ENCODE results near the gene CASP6.
"Not testable (repeated sequence)": the region's sequence is repeated elsewhere in the genome, so short reads cannot be mapped to it uniquely, and the experiment has no call there.

CASP6 gene

DNA sequence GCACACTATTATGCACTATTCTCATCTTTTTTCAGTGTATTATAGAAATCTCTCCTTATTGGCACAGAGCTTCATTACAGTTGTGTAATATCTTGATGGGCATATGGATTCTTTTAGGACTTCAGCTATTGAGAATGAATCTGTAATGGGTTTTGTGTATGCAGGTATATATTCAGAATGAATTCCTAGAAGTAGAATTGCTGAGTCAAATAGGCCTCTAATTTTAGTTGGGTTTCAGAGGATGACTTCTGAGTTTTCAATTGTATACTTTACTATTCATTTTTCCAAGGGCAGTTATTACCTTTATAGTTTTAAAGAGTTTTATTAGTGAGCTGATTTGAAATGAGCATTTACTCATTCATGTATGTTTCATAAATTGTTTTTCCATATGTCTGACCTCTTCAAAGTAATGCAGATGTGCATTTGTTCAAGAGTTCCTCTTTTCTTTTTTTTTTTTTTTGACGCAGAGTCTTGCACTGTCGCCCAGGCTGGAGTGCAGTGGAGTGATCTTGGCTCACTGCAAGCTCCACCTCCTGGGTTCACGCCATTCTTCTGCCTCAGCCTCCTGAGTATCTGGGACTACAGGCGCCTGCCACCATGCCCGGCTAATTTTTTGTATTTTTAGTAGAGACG lies 19.5 kb downstream of the CASP6 start:
- H3K4me1 ChIP-seq (ENCODE audit: control insufficient read depth, insufficient read depth, low read length): no peaks in the 10 kb centered on the region
- peaks cover 4% of the 10 kb centered on the region for H3K36me3 ChIP-seq (ENCODE audit: insufficient read depth, low read length)
- H3K4me2 ChIP-seq (ENCODE audit: low read length): no peak overlapping the region
- H3K27me3 ChIP-seq (ENCODE audit: control insufficient read depth, insufficient read depth, low read length): no peaks in the 10 kb centered on the region
- no peak overlapping the region for H3K9ac ChIP-seq (ENCODE audit: low read depth, low read length)
- no peak overlapping the region for H3K4me3 ChIP-seq (ENCODE audit: low read length)
- no peaks in the 10 kb centered on the region for H3K9me3 ChIP-seq (replicated peaks; ENCODE audit: low read length)

DNA sequence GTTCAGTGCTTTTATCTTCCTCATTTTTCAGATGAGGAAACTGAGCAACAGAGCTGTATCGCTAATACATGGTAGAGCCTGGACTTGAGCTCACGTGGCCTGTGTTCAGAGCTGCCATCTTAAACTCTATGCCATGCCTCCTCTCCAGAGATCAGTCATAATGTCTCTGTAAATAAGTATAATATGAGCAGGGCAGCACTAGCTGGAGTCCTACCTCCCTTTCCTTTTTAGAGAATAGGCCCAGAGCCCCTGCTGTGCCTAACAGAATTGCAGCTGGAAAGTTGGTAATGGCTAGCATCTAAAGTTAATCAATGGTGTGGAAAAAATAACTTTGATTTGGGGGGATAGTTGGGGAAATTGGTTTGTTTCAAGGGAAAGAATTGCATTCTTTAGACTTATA lies 20.4 kb downstream of the CASP6 start:
- no peaks in the 10 kb centered on the region for H3K27me3 ChIP-seq (ENCODE audit: control insufficient read depth, insufficient read depth, low read length)
- no peak overlapping the region for H3K4me3 ChIP-seq (ENCODE audit: low read length)
- H3K9me3 ChIP-seq (replicated peaks; ENCODE audit: low read length): no peaks in the 10 kb centered on the region
- H3K36me3 ChIP-seq (ENCODE audit: insufficient read depth, low read length): peaks cover 4% of the 10 kb centered on the region
- no peak overlapping the region for H3K4me2 ChIP-seq (ENCODE audit: low read length)
- no peaks in the 10 kb centered on the region for H3K4me1 ChIP-seq (ENCODE audit: control insufficient read depth, insufficient read depth, low read length)
- no peak overlapping the region for H3K9ac ChIP-seq (ENCODE audit: low read depth, low read length)

DNA sequence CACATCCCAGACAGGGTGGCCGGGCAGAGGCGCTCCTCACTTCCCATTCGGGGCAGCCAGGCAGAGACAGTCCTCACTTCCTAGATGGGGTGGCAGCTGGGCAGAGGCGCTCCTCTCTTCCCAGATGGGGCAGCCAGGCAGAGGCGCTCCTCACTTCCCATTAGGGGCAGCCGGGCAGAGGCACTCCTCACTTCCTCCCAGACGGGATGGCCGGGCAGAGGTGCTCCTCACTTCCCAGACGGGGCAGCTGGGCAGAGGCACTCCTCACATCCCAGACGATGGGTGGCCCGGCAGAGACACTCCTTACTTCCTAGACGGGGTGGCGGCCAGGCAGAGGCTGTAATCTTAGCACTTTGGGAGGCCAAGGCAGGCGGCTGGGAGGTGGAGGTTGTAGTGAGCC lies 24.3 kb downstream of the CASP6 start:
- H3K4me1 ChIP-seq (ENCODE audit: control insufficient read depth, insufficient read depth, low read length); H3K9ac ChIP-seq (ENCODE audit: low read depth, low read length); H3K4me2 ChIP-seq (ENCODE audit: low read length); H3K27me3 ChIP-seq (ENCODE audit: control insufficient read depth, insufficient read depth, low read length); H3K9me3 ChIP-seq (replicated peaks; ENCODE audit: low read length); H3K36me3 ChIP-seq (ENCODE audit: insufficient read depth, low read length); H3K4me3 ChIP-seq (ENCODE audit: low read length): not testable (repeated sequence)

DNA sequence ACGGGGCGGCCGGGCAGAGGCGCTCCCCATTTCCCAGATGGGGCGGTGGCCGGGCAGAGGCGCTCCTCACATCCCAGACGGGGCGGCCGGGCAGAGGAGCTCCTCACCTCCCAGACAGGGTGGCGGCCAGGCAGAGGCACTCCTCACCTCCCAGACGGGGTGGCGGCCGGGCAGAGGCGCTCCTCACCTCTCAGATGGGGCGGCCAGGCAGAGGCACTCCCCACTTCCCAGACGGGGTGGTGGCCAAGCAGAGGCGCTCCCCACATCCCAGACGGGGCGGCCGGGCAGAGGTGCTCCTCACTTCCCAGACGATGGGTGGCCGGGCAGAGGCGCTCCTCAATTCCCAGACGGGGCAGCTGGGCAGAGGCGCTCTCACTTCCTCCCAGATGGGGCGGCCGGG lies 24.8 kb downstream of the CASP6 start:
- not testable (repeated sequence) for H3K27me3 ChIP-seq (ENCODE audit: control insufficient read depth, insufficient read depth, low read length); H3K9me3 ChIP-seq (replicated peaks; ENCODE audit: low read length); H3K9ac ChIP-seq (ENCODE audit: low read depth, low read length); H3K4me1 ChIP-seq (ENCODE audit: control insufficient read depth, insufficient read depth, low read length); H3K4me3 ChIP-seq (ENCODE audit: low read length); H3K36me3 ChIP-seq (ENCODE audit: insufficient read depth, low read length); H3K4me2 ChIP-seq (ENCODE audit: low read length)

DNA sequence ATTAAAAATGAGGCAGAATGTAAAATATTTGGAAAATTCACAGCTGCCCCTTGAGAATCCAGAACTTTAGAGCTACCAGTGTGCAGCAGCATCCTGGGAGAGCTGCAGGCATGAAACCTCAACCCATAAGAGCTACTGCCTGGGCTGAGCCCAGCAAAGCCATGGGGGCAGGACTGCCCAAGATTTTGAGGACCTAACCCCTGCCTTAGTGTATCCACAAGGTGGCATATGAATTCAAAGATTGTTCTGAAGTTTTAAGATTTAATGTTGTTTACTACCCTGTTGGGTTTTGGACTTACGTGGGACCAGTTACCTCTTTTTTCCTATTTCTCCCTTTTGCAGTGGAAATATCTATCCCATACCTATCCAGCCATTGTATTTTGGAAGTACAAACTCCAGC lies 26.4 kb downstream of the CASP6 start:
- no peaks in the 10 kb centered on the region for H3K4me1 ChIP-seq (ENCODE audit: control insufficient read depth, insufficient read depth, low read length)
- no peak overlapping the region for H3K9ac ChIP-seq (ENCODE audit: low read depth, low read length)
- no peaks in the 10 kb centered on the region for H3K36me3 ChIP-seq (ENCODE audit: insufficient read depth, low read length)
- H3K27me3 ChIP-seq (ENCODE audit: control insufficient read depth, insufficient read depth, low read length): no peaks in the 10 kb centered on the region
- no peak overlapping the region for H3K4me2 ChIP-seq (ENCODE audit: low read length)
- no peak overlapping the region for H3K4me3 ChIP-seq (ENCODE audit: low read length)
- no peaks in the 10 kb centered on the region for H3K9me3 ChIP-seq (replicated peaks; ENCODE audit: low read length)

DNA sequence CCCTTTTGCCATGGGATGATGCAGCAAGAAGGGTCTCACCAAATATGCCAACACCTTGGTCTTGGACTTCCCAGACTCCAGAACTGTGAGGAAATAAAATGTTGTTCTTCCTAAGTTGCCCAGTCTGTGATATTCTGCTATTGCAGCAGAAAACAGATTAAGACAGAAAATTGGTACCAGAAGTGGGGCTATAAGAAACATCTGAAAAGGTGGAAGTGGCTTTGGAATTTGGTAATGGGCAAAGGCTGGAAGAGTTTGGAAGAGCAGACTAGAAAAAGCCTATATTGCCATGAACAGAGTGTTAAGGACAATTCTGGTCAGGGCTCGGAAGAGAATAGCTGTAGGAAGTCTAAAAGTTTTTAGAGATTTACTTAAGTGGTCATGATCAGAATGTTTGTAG lies 27.4 kb downstream of the CASP6 start:
- Histone ChIP-seq H3K4me3 (ENCODE audit: low read length) (no peak overlapping the region), H3K4me2 (ENCODE audit: low read length) (no peak overlapping the region), H3K9ac (ENCODE audit: low read depth, low read length) (no peak overlapping the region), H3K9me3 (replicated peaks; ENCODE audit: low read length) (no peaks in the 10 kb centered on the region), H3K36me3 (ENCODE audit: insufficient read depth, low read length) (no peaks in the 10 kb centered on the region), H3K27me3 (ENCODE audit: control insufficient read depth, insufficient read depth, low read length) (no peaks in the 10 kb centered on the region), H3K4me1 (ENCODE audit: control insufficient read depth, insufficient read depth, low read length) (no peaks in the 10 kb centered on the region)

DNA sequence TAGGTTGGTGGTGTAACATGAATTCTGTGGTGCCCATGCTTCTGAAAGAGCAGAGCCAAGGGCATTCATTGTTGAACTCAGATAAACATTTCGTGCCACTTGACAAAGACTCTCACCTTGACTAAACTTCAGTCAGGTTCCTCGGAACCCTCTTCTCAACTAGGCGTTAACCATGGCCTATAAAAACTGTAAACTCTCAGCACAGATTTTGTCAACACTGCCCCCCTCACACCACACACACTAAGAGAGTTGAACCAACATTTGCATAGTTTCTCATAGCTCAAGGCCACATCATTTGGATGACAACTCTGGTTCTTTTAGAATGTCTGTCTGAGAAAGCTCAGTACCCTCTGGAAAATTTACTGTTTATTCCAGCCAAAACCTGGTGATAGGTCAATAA lies 28.1 kb downstream of the CASP6 start:
- no peak overlapping the region for H3K4me2 ChIP-seq (ENCODE audit: low read length)

DNA sequence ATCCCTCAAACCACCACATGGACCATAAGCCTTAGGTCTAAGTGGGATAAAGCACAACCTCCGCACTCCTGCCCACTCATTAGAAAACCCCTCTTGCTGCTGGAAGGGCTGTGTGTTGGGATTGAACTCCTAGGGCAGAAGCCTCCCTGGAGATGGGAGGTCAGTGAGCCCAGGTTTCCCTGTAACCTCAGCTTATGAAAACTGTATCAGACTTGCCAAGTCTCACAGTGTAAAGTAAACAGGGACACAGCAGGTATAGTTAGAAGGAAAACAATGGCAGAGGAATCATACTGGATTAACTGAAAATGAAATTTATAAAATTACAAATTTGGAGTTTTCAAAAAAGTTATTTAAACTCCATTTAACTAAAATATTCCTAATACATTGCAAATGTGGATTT lies 29.9 kb downstream of the CASP6 start:
- H3K4me2 ChIP-seq (ENCODE audit: low read length): no peak overlapping the region
- no peaks in the 10 kb centered on the region for H3K27me3 ChIP-seq (ENCODE audit: control insufficient read depth, insufficient read depth, low read length)
- no peak overlapping the region for H3K9ac ChIP-seq (ENCODE audit: low read depth, low read length)
- no peaks in the 10 kb centered on the region for H3K9me3 ChIP-seq (replicated peaks; ENCODE audit: low read length)
- H3K36me3 ChIP-seq (ENCODE audit: insufficient read depth, low read length): no peaks in the 10 kb centered on the region
- H3K4me3 ChIP-seq (ENCODE audit: low read length): no peak overlapping the region
- H3K4me1 ChIP-seq (ENCODE audit: control insufficient read depth, insufficient read depth, low read length): no peaks in the 10 kb centered on the region

More for the DNA sequence above, 28.1 kb downstream of the CASP6 start:
- Histone ChIP-seq H3K27me3 (ENCODE audit: control insufficient read depth, insufficient read depth, low read length) (no peaks in the 10 kb centered on the region), H3K36me3 (ENCODE audit: insufficient read depth, low read length) (no peaks in the 10 kb centered on the region), H3K9me3 (replicated peaks; ENCODE audit: low read length) (no peaks in the 10 kb centered on the region), H3K4me3 (ENCODE audit: low read length) (no peak overlapping the region), H3K9ac (ENCODE audit: low read depth, low read length) (no peak overlapping the region), H3K4me1 (ENCODE audit: control insufficient read depth, insufficient read depth, low read length) (no peaks in the 10 kb centered on the region)

DNA sequence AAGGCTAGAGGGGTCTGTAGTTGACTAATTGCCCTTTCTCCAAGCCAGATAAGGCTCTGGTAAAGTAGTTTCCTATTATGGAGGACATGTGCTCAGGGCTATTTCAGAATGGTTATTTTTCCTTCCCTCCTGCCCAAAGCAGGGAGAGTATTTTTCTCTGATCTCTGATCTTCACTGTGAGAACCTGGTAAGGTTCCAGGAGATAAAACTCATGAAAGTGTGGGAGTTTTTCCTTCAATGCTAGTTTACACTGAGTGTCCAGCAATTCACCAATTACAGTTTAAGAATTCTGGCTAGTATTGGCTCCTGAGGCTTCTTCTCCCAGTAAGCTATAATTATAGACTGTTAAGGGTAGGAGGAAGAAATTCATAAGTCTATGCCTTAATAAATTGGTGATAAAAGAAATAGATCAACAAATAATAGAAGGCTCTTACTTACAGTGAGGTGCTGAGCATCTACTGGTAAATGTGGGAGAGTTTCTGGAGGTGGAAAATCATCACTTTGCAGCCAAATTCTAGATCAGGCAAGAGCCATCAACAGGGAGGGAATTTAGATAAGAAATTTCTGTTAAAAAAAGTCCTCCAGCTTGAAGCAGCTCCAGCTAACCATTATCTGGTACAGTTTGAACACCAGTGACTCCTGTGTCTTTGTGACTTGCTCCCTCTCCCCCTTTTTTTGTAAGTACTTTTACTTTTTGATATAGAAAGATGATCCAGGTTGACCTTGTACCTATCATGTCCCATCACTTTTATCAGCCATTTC lies 30.9 kb downstream of the CASP6 start:
- H3K4me3 ChIP-seq (ENCODE audit: low read length): no peak overlapping the region
- H3K27me3 ChIP-seq (ENCODE audit: control insufficient read depth, insufficient read depth, low read length): no peaks in the 10 kb centered on the region
- no peaks in the 10 kb centered on the region for H3K9me3 ChIP-seq (replicated peaks; ENCODE audit: low read length)
- H3K4me2 ChIP-seq (ENCODE audit: low read length): no peak overlapping the region
- no peak overlapping the region for H3K9ac ChIP-seq (ENCODE audit: low read depth, low read length)
- no peaks in the 10 kb centered on the region for H3K36me3 ChIP-seq (ENCODE audit: insufficient read depth, low read length)
- H3K4me1 ChIP-seq (ENCODE audit: control insufficient read depth, insufficient read depth, low read length): no peaks in the 10 kb centered on the region

DNA sequence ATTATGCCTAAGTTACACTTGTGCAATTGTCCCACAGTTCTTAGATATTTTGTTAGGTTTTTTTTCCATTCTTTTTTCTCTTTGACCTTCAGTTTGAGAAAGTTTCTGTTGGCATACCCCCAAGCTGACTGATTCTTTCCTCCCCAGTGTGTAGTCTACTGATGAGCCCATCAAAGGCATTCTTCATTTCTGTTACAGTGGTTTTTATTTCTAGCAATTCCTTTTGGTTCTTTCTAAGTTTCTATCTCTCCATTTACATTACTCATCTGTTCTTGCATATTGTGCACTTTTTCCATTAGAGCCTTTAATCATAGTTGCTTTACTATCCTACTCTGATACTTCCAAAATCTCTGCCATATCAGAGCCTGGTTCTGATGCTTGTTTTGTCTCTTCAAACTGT lies 31.9 kb downstream of the CASP6 start:
- Histone ChIP-seq H3K4me1 (ENCODE audit: control insufficient read depth, insufficient read depth, low read length) (no peaks in the 10 kb centered on the region), H3K36me3 (ENCODE audit: insufficient read depth, low read length) (no peaks in the 10 kb centered on the region), H3K9ac (ENCODE audit: low read depth, low read length) (no peak overlapping the region), H3K9me3 (replicated peaks; ENCODE audit: low read length) (no peaks in the 10 kb centered on the region), H3K4me2 (ENCODE audit: low read length) (no peak overlapping the region), H3K4me3 (ENCODE audit: low read length) (no peak overlapping the region), H3K27me3 (ENCODE audit: control insufficient read depth, insufficient read depth, low read length) (no peaks in the 10 kb centered on the region)

DNA sequence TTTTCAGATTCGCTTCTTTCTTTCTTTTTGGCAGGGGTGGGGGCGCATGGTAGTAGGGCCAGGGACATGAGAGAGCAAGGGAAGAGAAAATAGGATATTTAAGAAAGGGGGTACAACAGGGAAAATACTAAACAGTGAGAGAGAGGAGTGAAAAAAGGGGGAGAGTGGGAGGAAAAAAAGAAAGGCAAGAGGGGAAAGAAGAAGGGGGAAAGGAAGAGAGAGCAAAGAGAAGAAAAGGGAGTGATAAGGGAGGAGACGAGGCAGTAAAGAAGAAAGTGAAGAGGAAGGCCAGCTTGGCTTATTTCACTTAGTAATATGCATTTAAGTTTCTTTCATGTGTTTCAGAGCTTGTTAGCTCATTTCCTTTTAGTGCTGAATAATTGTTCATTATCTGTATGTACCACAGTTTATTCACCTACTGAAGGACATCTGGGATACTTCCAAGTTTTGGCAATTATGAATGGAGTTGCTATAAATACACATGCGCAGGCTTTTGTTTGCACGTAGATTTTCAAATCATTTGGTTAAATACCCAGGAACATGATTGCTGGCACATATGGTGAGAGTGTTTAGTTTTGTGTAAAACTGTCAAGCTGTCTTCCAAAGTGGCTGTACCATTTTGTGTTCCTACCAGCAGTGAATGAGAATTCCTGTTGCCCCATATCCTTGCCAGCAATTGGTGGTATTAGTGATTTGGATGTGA lies 37.3 kb downstream of the CASP6 start:
- H3K9me3 ChIP-seq (replicated peaks; ENCODE audit: low read length): no peaks in the 10 kb centered on the region
- no peak overlapping the region for H3K4me2 ChIP-seq (ENCODE audit: low read length)
- H3K9ac ChIP-seq (ENCODE audit: low read depth, low read length): no peak overlapping the region
- H3K4me3 ChIP-seq (ENCODE audit: low read length): no peak overlapping the region
- no peaks in the 10 kb centered on the region for H3K27me3 ChIP-seq (ENCODE audit: control insufficient read depth, insufficient read depth, low read length)
- no peaks in the 10 kb centered on the region for H3K36me3 ChIP-seq (ENCODE audit: insufficient read depth, low read length)
- no peaks in the 10 kb centered on the region for H3K4me1 ChIP-seq (ENCODE audit: control insufficient read depth, insufficient read depth, low read length)

DNA sequence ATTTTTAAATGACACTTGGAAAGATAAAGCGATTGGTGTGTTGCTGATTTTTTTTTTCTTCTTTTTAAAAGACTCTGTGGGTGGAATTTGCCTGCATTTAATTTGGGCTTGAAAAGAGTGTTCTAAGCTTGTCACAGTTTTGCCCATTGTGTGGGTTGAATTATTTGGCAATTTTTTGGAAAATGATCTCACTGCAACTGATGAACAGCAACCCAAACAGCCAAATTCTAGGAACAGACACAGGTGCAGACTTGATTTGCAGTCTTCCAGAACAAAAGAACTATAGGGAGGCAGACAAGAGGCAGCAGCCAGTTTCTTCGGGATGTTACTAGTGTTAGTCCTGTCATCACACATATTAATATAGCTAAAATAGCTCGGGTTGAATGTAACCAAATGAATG lies 40.5 kb downstream of the CASP6 start:
- Histone ChIP-seq H3K4me1 (ENCODE audit: control insufficient read depth, insufficient read depth, low read length) (no peaks in the 10 kb centered on the region), H3K4me2 (ENCODE audit: low read length) (no peak overlapping the region), H3K9ac (ENCODE audit: low read depth, low read length) (no peak overlapping the region), H3K36me3 (ENCODE audit: insufficient read depth, low read length) (no peaks in the 10 kb centered on the region), H3K9me3 (replicated peaks; ENCODE audit: low read length) (no peaks in the 10 kb centered on the region), H3K27me3 (ENCODE audit: control insufficient read depth, insufficient read depth, low read length) (no peaks in the 10 kb centered on the region), H3K4me3 (ENCODE audit: low read length) (no peak overlapping the region)
